Dermis blood vessel endothelial cell (primary cell): ENCODE data around the gene C2CD4D. TPM values are rescaled to one million over a fixed set of nuclear protein-coding genes. Genes with fewer than 3 reads are reported as not detected.

Experiments
- total RNA-seq: library from RNA; depleted of rRNA; stranded (reverse); fragments of >200 nt; gene quantifications from 2 replicates; pipeline ENCODE4 v1.2.3, GENCODE V29; 2014

The C2CD4D gene
- total RNA-seq, 1 donor from 2014 or later: not detected

Other genes starting within 250 kb of the C2CD4D start
- gene SNX27, start 227.8 kb downstream of the C2CD4D start, total RNA-seq: 15.8 and 24.3 TPM in 2 replicates
- gene CELF3, start 123.0 kb downstream of the C2CD4D start, total RNA-seq: not detected in 2 replicates
- gene RIIAD1, start 118.3 kb downstream of the C2CD4D start, total RNA-seq: not detected in 2 replicates
- gene MRPL9, start 76.3 kb downstream of the C2CD4D start, total RNA-seq: 92.7 and 97.3 TPM in 2 replicates
- 4.6 and 9.6 TPM in 2 replicates for gene TDRKH, start 49.3 kb downstream of the C2CD4D start, total RNA-seq
- gene LINGO4, start 34.4 kb downstream of the C2CD4D start, total RNA-seq: not detected in 2 replicates
- under 0.01 TPM in 1 of 2 replicates, not detected in the other for gene RORC, start 8.0 kb downstream of the C2CD4D start, total RNA-seq
- gene THEM5, start 13.9 kb upstream of the C2CD4D start, total RNA-seq: 0.17 TPM in 1 of 2 replicates, not detected in the other
- gene THEM4, start 69.7 kb upstream of the C2CD4D start, total RNA-seq: 5.1 and 12.1 TPM in 2 replicates
- 148 and 239 TPM in 2 replicates for gene S100A10, start 154.0 kb upstream of the C2CD4D start, total RNA-seq
- 12.3 and 24.6 TPM in 2 replicates for gene S100A11, start 197.2 kb upstream of the C2CD4D start, total RNA-seq
- gene TCHHL1, start 249.2 kb upstream of the C2CD4D start, total RNA-seq: not detected in 2 replicates